ENCODE measurements around the gene C4BPA.

DNA sequence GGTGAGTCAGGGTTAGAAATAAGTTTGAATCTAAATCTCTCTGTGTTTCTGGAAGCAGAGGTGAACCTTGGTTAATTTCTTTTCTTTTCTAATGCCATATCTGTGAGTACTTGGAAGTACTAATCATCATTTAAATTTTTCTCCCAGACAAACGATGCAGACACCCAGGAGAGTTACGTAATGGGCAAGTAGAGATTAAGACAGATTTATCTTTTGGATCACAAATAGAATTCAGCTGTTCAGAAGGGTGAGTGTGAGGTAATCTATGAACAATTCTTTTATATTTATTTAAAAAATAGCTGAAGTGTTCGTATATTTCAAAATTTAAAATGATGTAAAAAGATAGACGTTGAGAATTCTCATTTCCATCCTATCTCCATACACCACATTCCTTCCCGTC is 11.2 kb downstream of the C4BPA start:
- no peak for TF ChIP-seq POLR2AphosphoS5 (IDR thresholded peaks at IDR 0.05)
- no peak for TF ChIP-seq CTCF (IDR thresholded peaks at IDR 0.05)
- TF ChIP-seq POLR2A (IDR thresholded peaks at IDR 0.05): no peak
